ENCODE results near the gene NIP7. TPM values are rescaled to one million over a fixed set of nuclear protein-coding genes. Genes with fewer than 3 reads are reported as not detected.
"Not testable (repeated sequence)": the region's sequence is repeated elsewhere in the genome, so short reads cannot be mapped to it uniquely, and the experiment has no call there.

Gene NIP7
- total RNA-seq = 9.6 TPM
- long read RNA-seq, partial matches to known transcripts = 0 of 3 reads
- long read RNA-seq, other reads (novel, unspliced or antisense) = 0 of 3 reads

DNA sequence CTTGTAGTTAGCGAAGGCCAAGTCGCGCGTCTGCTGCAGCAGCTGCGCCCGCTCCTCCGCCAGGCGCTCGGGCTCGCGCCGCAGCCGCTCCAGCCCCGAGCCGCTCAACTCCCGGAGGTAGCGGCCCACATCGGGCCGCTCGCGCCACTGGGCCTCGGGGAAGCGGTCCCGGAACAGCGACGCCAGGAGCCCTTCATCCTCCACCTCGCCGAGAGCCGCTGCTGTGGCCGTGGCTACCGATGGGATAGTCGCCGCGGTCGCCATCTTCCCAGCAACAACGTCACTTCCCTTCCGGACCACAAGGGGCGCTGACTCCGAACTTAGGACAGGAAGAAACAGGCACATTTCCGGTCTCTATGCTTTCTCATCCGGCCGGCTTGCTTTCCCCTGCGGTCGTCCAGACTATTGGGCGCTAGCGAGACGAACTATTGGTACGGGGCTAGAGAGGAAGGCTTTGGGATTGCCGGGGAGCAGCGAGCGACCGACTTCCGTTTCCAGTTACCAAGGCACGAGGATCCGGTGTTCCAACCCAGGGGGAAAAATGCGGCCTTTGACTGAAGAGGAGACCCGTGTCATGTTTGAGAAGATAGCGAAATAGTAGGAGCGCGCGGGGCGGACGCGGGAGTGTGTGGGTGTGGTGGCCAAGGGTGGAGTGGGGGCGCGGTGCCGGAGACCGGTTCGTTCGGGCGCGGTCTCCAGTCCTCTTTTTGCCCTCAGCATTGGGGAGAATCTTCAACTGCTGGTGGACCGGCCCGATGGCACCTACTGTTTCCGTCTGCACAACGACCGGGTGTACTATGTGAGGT, at the start of gene NIP7, which contains the start of gene COG8:
Gene NIP7 (plus strand): TSS at position 484 of the 806 bp plus-strand sequence. CDS start 58 bp downstream, at position 542.
Gene COG8 (minus strand): TSS at position 276 of the 806 bp plus-strand sequence. CDS start 12 bp downstream, at position 264.
- DNase-seq (ENCODE audit: missing footprints) = peak; percentile 97
- ATAC-seq = peak; percentile 99
- intact Hi-C loops (cut with DNase I) = loop anchor here (5.0 kb wide), 1 partner anchor 43 kb away; no protein-coding TSS in a partner anchor

DNA sequence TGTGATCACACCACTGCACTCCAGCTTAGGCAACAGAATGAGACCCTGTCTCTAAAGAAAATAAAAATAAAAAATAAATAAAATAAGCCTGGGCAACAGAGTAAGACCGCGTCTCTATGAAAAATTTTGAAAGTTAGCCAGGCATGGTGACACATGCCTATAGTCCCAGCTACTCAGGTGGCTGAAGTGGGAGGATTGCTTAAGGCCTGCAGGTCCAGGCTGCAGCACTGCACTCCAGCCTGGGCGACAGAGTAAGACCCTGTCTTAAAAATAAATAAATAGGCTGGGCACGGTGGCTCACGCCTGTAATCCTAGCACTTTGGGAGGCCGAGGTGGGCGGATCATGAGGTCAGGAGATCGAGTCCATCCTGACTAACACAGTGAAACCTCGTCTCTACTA, 47.9 kb upstream of the NIP7 start:
- intact Hi-C loops (cut with DNase I); ATAC-seq; DNase-seq (ENCODE audit: missing footprints): not testable (repeated sequence)

DNA sequence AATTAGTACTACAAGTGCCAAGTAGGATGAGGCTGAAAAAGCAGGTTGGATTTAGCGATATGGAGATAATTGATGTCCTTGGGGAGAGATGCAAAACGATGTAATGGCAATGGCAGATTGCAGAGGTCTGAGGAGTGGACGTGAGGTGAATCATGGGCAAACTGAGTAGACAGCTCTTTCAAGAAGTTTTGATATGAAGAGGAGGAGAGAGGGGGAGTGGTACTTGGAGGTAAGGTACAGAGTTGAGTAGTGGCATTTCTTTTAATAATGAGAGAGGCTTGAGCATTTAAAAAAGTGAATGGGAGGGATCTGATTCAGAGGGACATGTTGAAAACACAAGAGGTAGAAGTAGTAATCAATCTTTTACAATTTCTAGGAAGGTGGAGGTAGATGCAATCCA, 46.2 kb upstream of the NIP7 start:
- DNase-seq (ENCODE audit: missing footprints) (no peak), ATAC-seq (no peak)
- intact Hi-C loops (cut with DNase I) = no loop called here

DNA sequence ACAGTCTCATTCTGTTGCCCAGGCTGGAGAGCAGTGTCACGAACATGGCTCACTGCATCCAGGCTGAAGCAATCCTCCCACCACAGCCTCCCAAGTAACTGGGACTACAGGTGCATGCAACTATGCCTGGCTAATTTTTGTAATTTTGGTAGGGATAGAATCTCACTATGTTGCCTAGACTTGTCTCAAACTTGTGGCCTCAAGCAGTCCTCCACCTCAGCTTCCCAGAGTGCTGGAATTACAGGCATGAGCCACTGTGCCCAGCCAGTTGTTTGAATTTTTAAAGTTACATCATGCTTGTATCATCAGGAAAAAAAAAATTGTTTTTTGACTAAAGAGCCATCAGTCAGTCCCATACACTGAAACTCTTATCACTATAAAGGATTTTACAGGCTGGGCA, 45.5 kb upstream of the NIP7 start:
- ATAC-seq (no peak), DNase-seq (ENCODE audit: missing footprints) (no peak)
- intact Hi-C loops (cut with DNase I) = no loop called here

DNA sequence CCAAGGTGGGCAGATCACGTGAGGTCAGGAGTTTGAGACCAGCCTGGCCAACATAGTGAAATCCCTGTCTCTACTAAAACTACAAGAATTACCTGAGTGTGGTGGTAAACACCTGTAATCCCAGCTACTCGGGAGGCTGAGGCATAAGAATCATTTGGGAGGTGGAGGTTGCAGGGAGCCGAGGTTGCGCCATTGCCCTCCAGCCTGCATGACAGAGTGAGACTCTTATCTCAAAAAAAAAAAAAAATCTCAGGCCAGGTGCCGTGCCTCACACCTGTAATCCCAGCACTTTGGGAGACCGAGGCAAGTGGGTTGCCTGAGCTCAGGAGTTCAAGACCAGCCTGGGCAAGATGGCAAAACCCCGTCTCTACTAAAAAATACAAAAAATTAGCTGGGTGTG, 42.8 kb upstream of the NIP7 start:
- intact Hi-C loops (cut with DNase I); DNase-seq (ENCODE audit: missing footprints); ATAC-seq: not testable (repeated sequence)

DNA sequence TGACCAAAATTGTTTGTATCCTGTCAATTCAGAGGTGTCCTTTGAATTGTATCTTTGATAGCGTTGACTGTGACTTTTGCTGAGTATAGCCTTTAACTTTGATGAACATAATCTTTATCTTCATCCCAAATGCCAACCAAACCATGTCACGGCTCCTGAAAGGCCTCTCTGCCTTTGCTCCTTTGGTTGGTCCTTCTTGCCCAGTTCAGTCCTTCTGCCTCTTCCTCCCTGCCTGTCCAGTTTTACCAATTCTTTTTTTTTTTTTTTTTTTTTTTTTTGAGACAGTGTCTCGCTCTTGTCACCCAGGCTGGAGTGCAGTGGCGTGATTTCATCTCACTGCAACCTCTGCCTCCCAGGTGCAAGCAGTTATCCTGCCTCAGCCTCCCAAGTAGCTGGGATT, 41.3 kb upstream of the NIP7 start:
- no peak for DNase-seq (ENCODE audit: missing footprints)
- intact Hi-C loops (cut with DNase I) = no loop called here
- ATAC-seq = no peak

DNA sequence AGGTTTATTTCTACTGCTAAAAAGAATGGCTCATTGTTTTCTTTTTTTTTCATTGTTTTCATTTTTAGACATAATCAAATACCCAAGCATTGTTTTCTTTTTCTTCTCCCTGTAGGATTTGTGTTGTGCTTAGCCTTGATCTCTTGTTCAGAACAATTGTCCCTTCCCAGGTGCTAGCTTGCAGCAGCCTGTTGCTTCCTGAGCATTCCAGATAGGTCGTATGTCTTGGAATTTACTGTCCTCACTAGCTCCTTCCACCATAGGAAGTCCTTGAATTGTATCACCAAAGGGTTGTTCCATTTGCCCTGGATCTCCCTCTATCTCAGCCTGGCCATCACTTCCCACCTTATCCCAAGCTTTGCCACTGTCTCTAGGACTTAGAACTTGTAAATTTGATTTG, 38.4 kb upstream of the NIP7 start:
- no peak for ATAC-seq
- intact Hi-C loops (cut with DNase I) = no loop called here

DNA sequence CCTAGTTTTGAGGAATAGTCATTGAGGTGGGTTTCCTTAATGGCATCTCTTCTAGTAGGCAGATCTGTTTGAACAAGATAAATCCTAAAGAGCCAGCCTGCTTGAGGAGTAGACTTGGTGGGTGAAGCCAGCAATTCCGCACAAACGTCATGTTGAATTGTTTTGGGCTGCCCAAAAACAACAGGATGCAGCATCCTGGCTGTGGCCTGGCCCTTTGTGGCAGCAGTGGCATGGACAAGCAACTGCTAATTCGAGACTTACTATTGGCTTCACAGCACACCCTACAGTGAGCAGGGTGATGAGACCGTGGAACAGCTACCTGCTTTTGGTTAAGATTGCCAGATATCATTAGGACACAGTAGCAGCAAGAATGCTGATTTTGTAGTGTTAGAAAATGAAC, 37.7 kb upstream of the NIP7 start:
- ATAC-seq = no peak
- intact Hi-C loops (cut with DNase I) = no loop called here
- no peak for DNase-seq (ENCODE audit: missing footprints)

More for the DNA sequence above, 38.4 kb upstream of the NIP7 start:
- DNase-seq (ENCODE audit: missing footprints) = no peak

DNA sequence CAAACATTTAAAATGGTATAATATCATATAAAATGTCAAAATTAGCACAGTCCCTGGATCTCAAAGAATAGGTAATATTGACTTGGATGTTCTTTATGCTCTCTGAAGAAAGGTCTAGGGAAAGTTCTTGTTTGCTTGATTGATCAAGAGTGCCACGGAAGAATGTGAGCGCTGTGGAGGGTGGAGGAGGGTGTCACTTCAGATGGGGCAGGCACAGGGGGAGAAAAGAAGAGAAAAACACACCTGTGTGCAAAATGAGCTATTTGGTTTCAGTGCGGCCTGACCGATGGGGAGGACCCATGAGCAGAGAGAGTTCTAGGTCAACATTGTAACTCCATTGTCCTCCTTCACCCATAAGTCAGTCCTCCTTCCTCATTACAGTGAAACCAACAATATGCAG, 37.3 kb upstream of the NIP7 start:
- intact Hi-C loops (cut with DNase I) = no loop called here
- ATAC-seq (no peak), DNase-seq (ENCODE audit: missing footprints) (no peak)

DNA sequence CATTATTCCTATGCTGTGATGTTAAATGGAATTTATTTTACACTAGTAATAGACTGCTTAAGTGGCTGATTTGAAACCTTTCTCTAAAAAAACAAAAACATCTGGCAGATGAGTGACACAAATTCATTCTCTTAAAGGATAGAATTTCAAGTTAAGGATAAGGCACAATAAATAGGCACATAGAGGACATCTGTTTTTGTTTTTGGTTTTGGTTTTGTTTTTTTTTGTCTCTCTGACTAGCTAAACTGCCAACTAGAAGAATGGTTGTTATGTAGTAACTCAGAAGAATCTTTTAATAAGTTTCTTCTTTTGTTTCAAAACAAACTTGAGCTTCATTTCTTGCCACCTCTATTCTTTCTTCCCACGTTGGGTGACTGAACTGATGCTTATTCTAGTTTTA, 33.5 kb upstream of the NIP7 start:
- intact Hi-C loops (cut with DNase I) = no loop called here
- no peak for ATAC-seq
- no peak for DNase-seq (ENCODE audit: missing footprints)

DNA sequence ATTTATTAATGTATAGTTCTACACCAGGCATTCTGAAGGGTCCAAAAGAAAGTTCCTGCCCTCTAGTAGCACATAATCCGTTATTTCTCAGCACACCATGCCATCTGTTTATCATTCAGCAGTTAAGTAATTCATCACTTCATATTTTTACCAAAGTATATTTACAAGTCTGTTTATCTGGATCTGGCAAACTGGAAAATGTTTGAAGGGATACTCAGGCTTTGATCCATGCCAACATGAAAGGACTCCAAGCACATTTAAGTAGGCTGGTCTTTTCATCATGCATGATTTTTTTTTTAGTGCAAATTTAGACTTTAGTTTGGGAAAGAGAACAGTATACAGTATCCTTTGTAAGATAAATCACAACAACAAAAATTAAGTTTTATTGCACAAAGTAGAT, 32.5 kb upstream of the NIP7 start:
- intact Hi-C loops (cut with DNase I) = no loop called here
- DNase-seq (ENCODE audit: missing footprints) = no peak
- no peak for ATAC-seq

DNA sequence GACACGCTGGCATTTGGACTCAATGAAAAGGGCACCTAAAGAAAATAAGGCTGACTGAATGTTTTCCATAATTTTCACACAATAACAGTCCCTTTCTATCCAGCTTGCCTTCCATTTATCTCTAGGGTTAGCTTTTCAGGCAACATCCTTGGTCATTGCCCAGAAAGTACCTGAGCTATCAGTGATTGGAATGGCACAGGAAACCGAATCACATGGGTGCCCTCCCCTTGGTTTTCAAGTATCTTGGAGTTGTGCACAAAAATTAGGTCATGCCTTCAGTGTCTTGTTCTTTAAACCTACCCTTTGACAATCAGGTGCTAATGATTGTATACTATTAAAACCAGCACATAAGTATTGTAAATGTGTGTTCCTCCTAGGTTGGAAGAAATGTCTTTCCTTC, 31.7 kb upstream of the NIP7 start:
- intact Hi-C loops (cut with DNase I) = no loop called here
- ATAC-seq = no peak

DNA sequence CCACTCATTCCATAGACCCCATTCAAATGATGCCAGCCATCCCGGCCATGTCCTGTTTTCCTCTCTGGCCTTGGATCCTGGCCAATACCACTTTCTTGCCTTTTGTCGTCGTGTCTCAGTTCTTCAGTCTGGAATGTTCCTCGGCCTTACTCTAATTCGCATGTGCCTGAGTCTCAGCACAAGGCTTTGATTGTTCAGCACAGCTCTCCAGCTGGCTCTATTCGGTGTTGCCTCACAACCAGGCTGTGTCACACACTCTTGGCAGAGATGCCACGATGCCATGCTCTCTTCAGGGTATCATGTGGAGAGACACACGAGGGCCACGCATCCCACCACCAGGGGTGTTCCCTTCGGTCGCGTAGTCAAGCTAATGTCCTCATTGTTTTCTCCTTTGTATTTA, 30.3 kb upstream of the NIP7 start:
- ATAC-seq (no peak), DNase-seq (ENCODE audit: missing footprints) (no peak)
- intact Hi-C loops (cut with DNase I) = no loop called here

More for the DNA sequence above, 31.7 kb upstream of the NIP7 start:
- DNase-seq (ENCODE audit: missing footprints) = no peak

DNA sequence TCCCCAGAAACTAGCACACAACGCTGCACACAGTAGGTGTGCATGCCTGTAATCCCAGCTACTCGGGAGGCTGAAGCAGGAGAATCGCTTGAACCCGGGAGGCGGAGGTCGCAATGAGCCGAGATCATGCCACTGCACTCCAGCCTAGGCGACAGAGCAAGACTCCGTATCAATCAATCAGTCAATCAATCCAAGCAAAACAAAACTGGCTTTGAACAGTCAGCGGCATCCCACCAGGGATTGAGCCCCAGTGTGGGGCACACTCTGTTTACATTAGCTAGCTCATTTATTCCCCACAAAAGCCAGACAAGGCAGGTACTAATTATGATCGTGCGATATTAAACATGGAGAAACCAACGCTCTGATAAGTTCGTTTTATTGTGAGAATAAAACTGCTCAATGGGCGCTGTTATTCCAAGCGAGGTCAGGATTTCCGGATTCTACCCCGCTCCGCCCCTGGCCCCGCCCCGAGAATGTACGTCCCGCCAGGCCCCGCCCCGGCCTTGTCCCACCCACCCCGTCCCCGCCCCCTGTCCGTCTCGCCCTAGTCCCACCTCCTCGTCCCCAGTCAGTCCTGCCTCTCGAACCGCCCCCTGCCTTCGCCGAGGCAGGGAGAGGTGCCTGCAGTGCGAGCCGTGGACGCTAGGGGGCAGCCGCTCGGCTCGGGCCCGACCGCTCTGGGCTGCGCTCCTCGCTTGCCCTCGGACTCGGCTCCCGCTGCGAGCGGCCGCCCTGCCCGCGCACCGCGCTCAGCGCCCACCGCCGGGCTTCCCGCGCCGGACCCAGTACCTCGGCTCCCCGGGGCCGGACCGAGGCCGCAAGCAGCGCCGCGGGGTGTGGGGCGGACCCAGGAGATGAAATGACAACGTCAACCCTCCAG, 28.7 kb upstream of the NIP7 start, which contains the start of gene VPS4A:
Gene VPS4A (plus strand): TSS at position 698 of the 880 bp plus-strand sequence. CDS start 162 bp downstream, at position 860.
- DNase-seq (ENCODE audit: missing footprints) (peak; percentile 98), ATAC-seq (peak; percentile 97)
- intact Hi-C loops (cut with DNase I) = no loop called here

DNA sequence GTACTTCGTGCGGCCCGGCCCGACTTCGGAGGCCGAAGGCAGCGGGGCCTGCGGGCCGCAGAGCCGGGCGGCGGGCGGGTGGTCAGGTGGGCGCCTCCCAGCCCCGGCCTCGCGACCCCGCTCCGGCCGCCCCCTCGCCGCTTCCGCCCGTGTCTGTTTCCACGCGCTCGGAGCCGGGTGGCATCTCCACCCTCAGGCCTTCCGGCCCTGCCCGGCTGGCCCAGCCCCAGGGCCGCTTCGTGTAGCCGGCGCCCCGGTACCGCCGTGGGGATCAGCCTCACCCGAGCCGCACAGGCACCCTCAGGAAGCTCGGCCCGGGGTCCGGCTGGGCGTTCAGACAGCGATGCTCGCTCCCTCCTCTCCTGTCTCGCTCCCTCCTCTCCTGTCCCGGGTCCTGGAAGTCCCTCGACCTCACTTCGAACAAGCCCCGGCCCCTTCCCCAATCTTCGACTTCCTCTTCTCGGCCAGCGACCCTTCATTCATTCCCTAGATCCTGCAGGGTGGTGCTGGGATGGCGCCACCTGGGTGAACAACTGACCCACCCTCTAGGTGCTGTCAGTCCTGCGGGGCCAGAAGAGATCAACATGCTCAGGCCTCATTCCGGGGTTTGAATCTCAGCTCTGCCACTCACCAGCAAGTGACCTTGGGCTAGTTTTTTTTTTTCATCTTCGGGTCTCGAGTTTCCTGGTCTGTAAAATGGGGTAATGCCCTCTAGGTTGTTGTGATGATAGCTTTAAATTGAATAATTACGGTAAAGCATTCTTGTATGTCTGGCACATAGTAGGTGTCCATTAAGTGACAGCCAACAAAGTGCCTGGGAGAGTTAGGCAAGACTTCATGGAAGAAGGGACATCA, 27.8 kb upstream of the NIP7 start:
- DNase-seq (ENCODE audit: missing footprints) (peak; percentile 79), ATAC-seq (peak; percentile 35)
- intact Hi-C loops (cut with DNase I) = no loop called here

DNA sequence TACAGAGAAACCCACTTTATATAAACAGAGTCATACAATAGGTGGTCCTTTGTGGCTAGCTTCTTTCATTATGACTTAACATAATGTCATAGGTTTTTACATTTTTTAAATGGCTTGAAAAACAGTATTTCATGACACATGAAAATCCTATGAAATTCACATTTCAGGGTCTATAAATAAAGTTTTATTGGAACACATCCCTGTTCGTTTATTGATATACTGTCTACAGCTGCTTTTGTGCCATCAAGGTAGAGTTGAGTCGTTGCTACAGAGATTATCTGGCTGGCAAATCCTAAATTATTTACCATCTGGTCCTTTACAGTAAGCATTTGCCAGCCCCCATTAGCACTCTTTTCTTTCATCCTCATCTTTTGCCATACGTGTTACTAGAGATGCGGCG, 26.1 kb upstream of the NIP7 start:
- DNase-seq (ENCODE audit: missing footprints) = no peak
- no peak for ATAC-seq
- intact Hi-C loops (cut with DNase I) = no loop called here

DNA sequence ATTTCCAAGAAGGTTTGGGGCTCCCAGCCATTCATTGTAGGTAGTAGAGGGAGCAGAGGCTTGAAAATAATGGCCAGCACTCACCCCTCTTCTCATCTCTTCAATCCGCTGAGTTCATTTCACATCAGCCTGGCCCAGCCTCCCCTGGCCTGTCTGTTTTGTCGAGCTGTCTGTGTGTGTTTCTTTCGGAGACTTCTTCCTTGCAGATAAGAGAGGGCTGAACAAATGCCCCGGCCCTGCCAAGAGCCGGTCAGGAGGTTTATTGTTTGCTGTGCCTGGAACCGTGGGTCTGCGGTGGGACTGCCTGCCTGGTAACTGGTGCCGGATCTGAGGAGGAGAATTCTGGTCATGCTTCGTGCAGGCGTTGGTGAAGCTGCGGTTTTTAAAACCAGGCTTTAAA, 25.0 kb upstream of the NIP7 start:
- DNase-seq (ENCODE audit: missing footprints) (no peak), ATAC-seq (no peak)
- intact Hi-C loops (cut with DNase I) = no loop called here

DNA sequence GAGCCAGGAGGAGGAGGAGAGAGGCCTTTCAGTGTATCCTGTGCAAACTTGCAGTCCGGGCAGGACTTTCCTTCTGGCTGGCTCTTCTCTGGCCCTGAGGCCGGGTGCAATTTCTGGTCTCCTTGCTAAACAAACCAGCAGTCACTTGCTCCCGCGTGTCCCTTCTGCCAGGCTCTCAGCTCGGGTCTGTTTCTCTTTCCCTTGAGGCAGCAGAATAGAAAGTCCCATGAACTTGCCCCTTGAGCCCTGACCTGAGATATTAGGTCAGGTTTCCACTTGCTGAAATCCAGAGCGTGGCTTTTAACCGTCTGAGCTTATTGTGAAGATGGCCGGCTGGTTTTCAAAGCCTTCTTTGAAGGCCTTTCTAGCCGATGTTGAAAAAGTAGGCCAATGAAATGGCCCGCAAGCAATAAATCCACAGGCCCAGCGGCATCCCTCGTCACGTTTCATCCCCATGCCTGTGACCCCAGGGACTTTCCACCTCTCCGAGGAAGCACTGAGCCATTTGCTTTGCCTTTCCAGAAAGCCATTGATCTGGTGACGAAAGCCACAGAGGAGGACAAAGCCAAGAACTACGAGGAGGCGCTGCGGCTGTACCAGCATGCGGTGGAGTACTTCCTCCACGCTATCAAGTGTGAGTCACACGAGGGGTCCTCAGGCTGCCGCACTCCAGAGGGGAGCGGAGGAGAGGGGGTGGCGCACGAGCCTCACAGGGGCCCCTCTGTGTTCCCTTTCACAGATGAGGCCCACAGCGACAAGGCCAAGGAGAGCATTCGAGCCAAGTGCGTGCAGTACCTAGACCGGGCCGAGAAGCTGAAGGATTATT, 23.9 kb upstream of the NIP7 start:
- ATAC-seq = no peak
- no peak for DNase-seq (ENCODE audit: missing footprints)
- intact Hi-C loops (cut with DNase I) = no loop called here
